ENCODE measurements around the gene DHX38.

DHX38 gene

GRCh38 chr16:72122916-72123315 lies 29.3 kb downstream of the DHX38 start:
- DNase-seq (ENCODE audit: low spot score) = no peak

- no peak for DNase-seq (ENCODE audit: low spot score)
Observed at GRCh38 chr16:72123426-72123825, 29.8 kb downstream of the DHX38 start.

GRCh38 chr16:72124148-72124547 lies 30.5 kb downstream of the DHX38 start:
- DNase-seq (ENCODE audit: low spot score) = no peak

GRCh38 chr16:72124761-72125634 lies 31.4 kb downstream of the DHX38 start:
- DNase-seq (ENCODE audit: low spot score) = peak; percentile 91

- no peak for DNase-seq (ENCODE audit: low spot score)
Observed at GRCh38 chr16:72125635-72126428, 32.2 kb downstream of the DHX38 start.

GRCh38 chr16:72126429-72126765 lies 32.8 kb downstream of the DHX38 start:
- no peak for DNase-seq (ENCODE audit: low spot score)

GRCh38 chr16:72128701-72129100 lies 35.1 kb downstream of the DHX38 start:
- DNase-seq (ENCODE audit: low spot score) = no peak

- DNase-seq (ENCODE audit: low spot score) = no peak
Observed at GRCh38 chr16:72129976-72130656, 36.5 kb downstream of the DHX38 start.

- no peak for DNase-seq (ENCODE audit: low spot score)
Observed at GRCh38 chr16:72131036-72131435, 37.4 kb downstream of the DHX38 start.

GRCh38 chr16:72132726-72133125 lies 39.1 kb downstream of the DHX38 start:
- DNase-seq (ENCODE audit: low spot score) = no peak

- no peak for DNase-seq (ENCODE audit: low spot score)
Observed at GRCh38 chr16:72134507-72134906, 40.9 kb downstream of the DHX38 start.

GRCh38 chr16:72137380-72138063 lies 43.9 kb downstream of the DHX38 start:
- no peak for DNase-seq (ENCODE audit: low spot score)

GRCh38 chr16:72138064-72138572 lies 44.5 kb downstream of the DHX38 start:
- DNase-seq (ENCODE audit: low spot score) = no peak

GRCh38 chr16:72139908-72140307 lies 46.3 kb downstream of the DHX38 start:
- DNase-seq (ENCODE audit: low spot score) = no peak

- DNase-seq (ENCODE audit: low spot score) = no peak
Observed at GRCh38 chr16:72142476-72142875, 48.8 kb downstream of the DHX38 start.

- no peak for DNase-seq (ENCODE audit: low spot score)
Observed at GRCh38 chr16:72149676-72150464, 56.2 kb downstream of the DHX38 start.

GRCh38 chr16:72159386-72159785 lies 65.7 kb downstream of the DHX38 start:
- DNase-seq (ENCODE audit: low spot score) = no peak

- no peak for DNase-seq (ENCODE audit: low spot score)
Observed at GRCh38 chr16:72159801-72160200, 66.2 kb downstream of the DHX38 start.

- no peak for DNase-seq (ENCODE audit: low spot score)
Observed at GRCh38 chr16:72162105-72162692, 68.6 kb downstream of the DHX38 start.

All from GM03348 (cell line).